Measurements from ENCODE around the gene LYSMD4. TPM values are rescaled to one million over a fixed set of nuclear protein-coding genes. Genes with fewer than 3 reads are reported as not detected.
A peak's percentile ranks its signal among the peaks of the same experiment; 100 is the strongest.

LYSMD4 gene
- total RNA-seq, 2 donors from 2014 or later: 12.5 to 12.9 TPM

DNA sequence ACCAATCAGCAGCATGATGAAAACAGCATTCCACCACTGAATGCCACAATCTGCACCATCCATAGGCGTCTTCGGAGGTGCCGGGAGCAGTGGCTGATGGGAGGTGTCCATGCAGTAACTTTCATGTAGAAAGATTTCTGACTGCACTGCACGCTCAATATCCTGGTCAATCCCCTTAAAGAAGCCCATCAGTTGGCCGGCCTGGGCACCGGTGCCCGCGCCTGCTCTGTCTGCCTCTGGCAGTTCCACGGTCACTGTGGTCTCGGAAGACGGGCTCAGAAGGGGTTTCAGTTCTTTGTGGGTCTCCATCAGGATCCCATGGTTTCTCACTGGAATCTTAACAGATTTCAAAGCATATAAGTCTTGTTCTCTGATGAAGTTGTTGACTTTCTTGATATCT lies 3.9 kb downstream of the LYSMD4 start:
- Histone ChIP-seq H3K9me3 (no peaks in the 10 kb centered on the region), H3K36me3 (peaks cover 8% of the 10 kb centered on the region), H3K27me3 (no peaks in the 10 kb centered on the region), H3K4me3 (no peak overlapping the region), H3K27ac (no peak overlapping the region), H3K4me1 (peaks cover 0 to 27% of the 10 kb centered on the region in 2 donors)
- DNase-seq (ENCODE audit: low spot score): no peak
- TF ChIP-seq, protein P1, sequence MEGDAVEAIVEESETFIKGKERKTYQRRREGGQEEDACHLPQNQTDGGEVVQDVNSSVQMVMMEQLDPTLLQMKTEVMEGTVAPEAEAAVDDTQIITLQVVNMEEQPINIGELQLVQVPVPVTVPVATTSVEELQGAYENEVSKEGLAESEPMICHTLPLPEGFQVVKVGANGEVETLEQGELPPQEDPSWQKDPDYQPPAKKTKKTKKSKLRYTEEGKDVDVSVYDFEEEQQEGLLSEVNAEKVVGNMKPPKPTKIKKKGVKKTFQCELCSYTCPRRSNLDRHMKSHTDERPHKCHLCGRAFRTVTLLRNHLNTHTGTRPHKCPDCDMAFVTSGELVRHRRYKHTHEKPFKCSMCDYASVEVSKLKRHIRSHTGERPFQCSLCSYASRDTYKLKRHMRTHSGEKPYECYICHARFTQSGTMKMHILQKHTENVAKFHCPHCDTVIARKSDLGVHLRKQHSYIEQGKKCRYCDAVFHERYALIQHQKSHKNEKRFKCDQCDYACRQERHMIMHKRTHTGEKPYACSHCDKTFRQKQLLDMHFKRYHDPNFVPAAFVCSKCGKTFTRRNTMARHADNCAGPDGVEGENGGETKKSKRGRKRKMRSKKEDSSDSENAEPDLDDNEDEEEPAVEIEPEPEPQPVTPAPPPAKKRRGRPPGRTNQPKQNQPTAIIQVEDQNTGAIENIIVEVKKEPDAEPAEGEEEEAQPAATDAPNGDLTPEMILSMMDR (IDR thresholded peaks at IDR 0.05): no peak

DNA sequence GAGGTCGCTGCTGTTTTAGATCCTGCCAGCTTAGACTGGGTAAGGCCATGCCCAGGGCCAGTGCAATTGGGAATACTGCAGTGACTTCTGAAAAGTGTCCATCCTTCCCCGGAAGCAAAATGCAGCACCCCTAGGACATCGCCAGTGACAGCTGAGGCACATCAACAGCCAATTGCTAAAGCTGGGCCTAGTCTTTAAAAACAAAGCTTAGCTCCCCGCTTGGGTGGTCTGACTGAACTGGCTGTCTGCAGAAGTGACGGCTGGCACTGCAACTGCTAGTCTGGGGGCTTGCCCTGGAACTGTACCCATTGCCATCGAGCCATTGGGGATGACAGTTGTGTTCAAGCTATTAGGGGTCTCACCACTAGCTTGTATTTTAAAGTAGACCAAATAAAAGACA lies 4.3 kb downstream of the LYSMD4 start:
- TF ChIP-seq, protein P1 (IDR thresholded peaks at IDR 0.05): no peak
- Histone ChIP-seq H3K27ac (peak overlapping the region in 1 of 2 donors; percentile 49), H3K4me1 (peaks cover 0 to 27% of the 10 kb centered on the region in 2 donors), H3K4me3 (no peak overlapping the region), H3K36me3 (peaks cover 8% of the 10 kb centered on the region), H3K9me3 (no peaks in the 10 kb centered on the region), H3K27me3 (no peaks in the 10 kb centered on the region)
- DNase-seq (ENCODE audit: low spot score): no peak

DNA sequence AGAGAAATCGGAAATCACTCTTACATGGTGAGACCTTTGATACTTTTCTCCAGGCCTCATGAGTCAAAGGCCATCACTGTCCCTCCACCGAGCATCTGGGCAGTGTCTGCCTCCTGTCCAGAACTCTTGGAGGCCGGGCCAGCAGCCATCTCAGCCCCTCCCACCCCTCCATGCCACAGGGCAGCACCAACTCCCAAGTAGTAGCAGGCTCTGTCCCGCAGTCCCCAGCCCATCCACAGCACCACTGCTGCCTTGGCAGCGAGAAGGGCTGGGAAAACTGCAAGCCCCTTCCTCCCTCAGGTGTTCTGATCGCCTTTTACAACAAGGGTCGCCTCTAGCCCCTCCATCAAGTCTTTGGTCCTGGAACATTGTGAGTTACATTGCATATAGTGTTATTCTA lies 5.5 kb downstream of the LYSMD4 start:
- no peaks in the 10 kb centered on the region for H3K9me3 ChIP-seq
- peaks cover 0 to 27% of the 10 kb centered on the region in 2 donors for H3K4me1 ChIP-seq
- no peak for DNase-seq (ENCODE audit: low spot score)
- H3K27ac ChIP-seq: peak overlapping the region in 1 of 2 donors; percentile 49
- no peaks in the 10 kb centered on the region for H3K27me3 ChIP-seq
- TF ChIP-seq, protein P1 (IDR thresholded peaks at IDR 0.05): no peak
- H3K4me3 ChIP-seq: no peak overlapping the region
- peaks cover 8% of the 10 kb centered on the region for H3K36me3 ChIP-seq

DNA sequence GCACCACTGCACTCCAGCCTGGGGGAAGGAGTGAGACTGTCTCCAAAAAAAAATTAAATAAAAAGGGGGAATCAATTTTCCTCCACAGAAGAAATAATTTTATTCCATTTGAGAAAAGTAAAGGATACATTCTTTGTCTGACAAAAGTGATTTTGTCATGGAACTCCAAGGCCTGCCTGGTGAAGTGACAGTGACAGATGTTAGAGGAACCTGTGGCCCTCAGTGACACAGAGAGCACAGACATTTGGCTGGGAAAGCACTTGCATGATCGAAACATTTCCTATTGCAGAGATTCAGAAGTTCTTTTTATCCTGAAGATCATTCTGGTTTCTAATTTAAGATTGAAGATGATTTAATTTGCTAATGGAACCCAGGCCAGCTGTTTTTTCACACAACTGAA lies 5.9 kb downstream of the LYSMD4 start:
- Histone ChIP-seq H3K27ac (peak overlapping the region in 1 of 2 donors; percentile 49), H3K36me3 (peaks cover 8% of the 10 kb centered on the region), H3K4me1 (peaks cover 0 to 26% of the 10 kb centered on the region in 2 donors)

DNA sequence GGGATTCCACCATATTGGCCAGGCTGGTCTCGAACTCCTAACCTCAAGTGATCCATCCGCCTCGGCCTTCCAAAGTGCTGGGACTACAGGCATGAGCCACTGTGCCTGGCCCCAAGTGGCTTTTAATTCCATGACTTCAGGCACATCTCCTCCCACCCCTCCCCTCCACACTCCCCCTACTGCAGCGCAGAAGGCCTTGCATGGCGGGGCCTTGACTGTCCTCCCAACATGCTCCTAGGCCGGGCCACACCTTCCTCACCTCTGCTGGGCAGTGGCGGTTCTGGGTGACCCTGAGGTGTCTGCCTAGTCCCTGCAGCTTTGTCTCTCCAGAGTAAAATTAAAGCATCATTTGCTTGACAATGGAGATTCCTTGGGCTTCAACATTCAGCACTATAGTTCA lies 6.9 kb downstream of the LYSMD4 start:
- Histone ChIP-seq H3K4me3 (no peak overlapping the region), H3K27me3 (no peaks in the 10 kb centered on the region), H3K4me1 (peaks cover 0 to 20% of the 10 kb centered on the region in 2 donors), H3K9me3 (no peaks in the 10 kb centered on the region), H3K36me3 (peaks cover 8% of the 10 kb centered on the region), H3K27ac (no peak overlapping the region)
- TF ChIP-seq, protein P1 (IDR thresholded peaks at IDR 0.05): no peak
- no peak for DNase-seq (ENCODE audit: low spot score)

More for the DNA sequence above, 5.9 kb downstream of the LYSMD4 start:
- Histone ChIP-seq H3K4me3 (no peak overlapping the region), H3K9me3 (no peaks in the 10 kb centered on the region), H3K27me3 (no peaks in the 10 kb centered on the region)
- TF ChIP-seq, protein P1 (IDR thresholded peaks at IDR 0.05): no peak
- DNase-seq (ENCODE audit: low spot score): no peak

DNA sequence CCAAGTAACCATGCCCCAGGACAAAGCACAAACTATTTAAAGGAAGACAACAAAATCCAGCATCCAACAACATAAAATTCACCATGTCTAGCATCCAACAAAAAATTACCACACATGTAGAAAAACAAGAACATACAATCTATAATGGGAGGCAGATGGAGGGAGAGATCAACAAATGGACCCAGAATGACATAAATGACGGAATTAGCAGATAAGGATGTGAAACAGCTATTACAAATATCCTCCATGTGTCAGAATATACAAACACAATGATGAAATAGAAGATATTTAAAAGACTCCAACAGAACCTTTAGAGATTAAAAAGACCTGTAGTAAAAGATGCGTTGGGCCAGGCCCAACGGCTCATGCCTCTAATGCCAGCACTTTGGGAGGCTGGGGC lies 10.8 kb downstream of the LYSMD4 start:
- Histone ChIP-seq H3K4me1 (peaks cover 0 to 15% of the 10 kb centered on the region in 2 donors), H3K4me3 (no peak overlapping the region), H3K9me3 (no peaks in the 10 kb centered on the region), H3K27me3 (no peaks in the 10 kb centered on the region), H3K27ac (no peak overlapping the region), H3K36me3 (peaks cover 18% of the 10 kb centered on the region)
- TF ChIP-seq, protein P1 (IDR thresholded peaks at IDR 0.05): no peak
- DNase-seq (ENCODE audit: low spot score): no peak
